Mesendoderm (in vitro differentiated cells): ENCODE measurements around the gene KCNC3.

ENCODE experiments used
- DNase-seq: peaks from one replicate; pipeline ENCODE4 v3.0.0; 2013
- H2AK5ac ChIP-seq: 2 replicates; pipeline ENCODE4 v1.6.1; 2013; ENCODE audit warnings: low read length, inconsistent platforms
- H2BK120ac ChIP-seq: 2 replicates; pipeline ENCODE4 v1.6.1; 2013; ENCODE audit warnings: low read depth, mild to moderate bottlenecking, low read length, moderate library complexity, mixed read lengths
- H2BK15ac ChIP-seq: replicated peaks from 2 replicates; pipeline ENCODE4 v1.6.1; 2013; ENCODE audit warnings: low read depth, mild to moderate bottlenecking, moderate library complexity
- H2BK5ac ChIP-seq: 2 replicates; pipeline ENCODE4 v1.6.1; 2013; ENCODE audit warnings: low read length, inconsistent platforms
- H3K18ac ChIP-seq: 2 replicates; pipeline ENCODE4 v1.6.1; 2013; ENCODE audit warnings: mild to moderate bottlenecking, low read length, mixed read lengths
- H3K23ac ChIP-seq: one replicate; pipeline ENCODE4 v1.6.1; 2013; ENCODE audit warnings: low read length
- H3K27ac ChIP-seq: 2 replicates; pipeline ENCODE4 v1.5.1; 2013; ENCODE audit warnings: low read depth, mild to moderate bottlenecking, inconsistent platforms, low read length, moderate library complexity
- H3K27me3 ChIP-seq: 2 replicates; pipeline ENCODE4 v1.6.1; 2013; ENCODE audit warnings: low read length, control low read depth, mild to moderate bottlenecking, inconsistent platforms; ENCODE audit not compliant: insufficient read depth, poor library complexity
- H3K36me3 ChIP-seq: 2 replicates; pipeline ENCODE4 v1.6.1; 2013; ENCODE audit warnings: low read length, inconsistent platforms; ENCODE audit not compliant: control insufficient read depth, insufficient read depth
- H3K4ac ChIP-seq: one replicate; pipeline ENCODE4 v1.6.1; 2013; ENCODE audit warnings: low read depth, mild to moderate bottlenecking, low read length, moderate library complexity
- H3K4me1 ChIP-seq: 2 replicates; pipeline ENCODE4 v1.6.1; 2013; ENCODE audit warnings: low read depth, low read length, inconsistent platforms; ENCODE audit not compliant: control insufficient read depth
- H3K4me2 ChIP-seq: 2 replicates; pipeline ENCODE4 v1.6.1; 2013; ENCODE audit warnings: low read length
- H3K4me3 ChIP-seq: 2 replicates; pipeline ENCODE4 v1.5.1; 2013; ENCODE audit warnings: mild to moderate bottlenecking, low read length
- H3K56ac ChIP-seq: one replicate; pipeline ENCODE4 v1.6.1; 2013; ENCODE audit warnings: low read length
- H3K79me1 ChIP-seq: 2 replicates; pipeline ENCODE4 v1.6.1; 2013; ENCODE audit warnings: low read length, inconsistent platforms
- H3K79me2 ChIP-seq: 2 replicates; pipeline ENCODE4 v1.6.1; 2013; ENCODE audit warnings: mild to moderate bottlenecking, low read length; ENCODE audit not compliant: control insufficient read depth, insufficient read depth
- H3K9ac ChIP-seq: 2 replicates; pipeline ENCODE4 v1.6.1; 2013; ENCODE audit warnings: low read length, inconsistent platforms
- H4K5ac ChIP-seq: one replicate; pipeline ENCODE4 v1.6.1; 2013; ENCODE audit warnings: low read length
- H4K8ac ChIP-seq: one replicate; pipeline ENCODE4 v1.6.1; 2013; ENCODE audit warnings: low read depth, mild to moderate bottlenecking, control low read depth, low read length, moderate library complexity
- WGBS: extraction: QIAGEN DNeasy Blood & Tissue Kit; methylation state at CpG from one replicate; pipeline ENCODE4 v1.1.7; 2013; ENCODE audit warnings: low lambda C conversion rate, missing lambda C conversion rate; ENCODE audit not compliant: insufficient coverage; ENCODE audit errors: extremely low coverage; 5-methylcytosine and 5-hydroxymethylcytosine counted together

The KCNC3 gene

DNA sequence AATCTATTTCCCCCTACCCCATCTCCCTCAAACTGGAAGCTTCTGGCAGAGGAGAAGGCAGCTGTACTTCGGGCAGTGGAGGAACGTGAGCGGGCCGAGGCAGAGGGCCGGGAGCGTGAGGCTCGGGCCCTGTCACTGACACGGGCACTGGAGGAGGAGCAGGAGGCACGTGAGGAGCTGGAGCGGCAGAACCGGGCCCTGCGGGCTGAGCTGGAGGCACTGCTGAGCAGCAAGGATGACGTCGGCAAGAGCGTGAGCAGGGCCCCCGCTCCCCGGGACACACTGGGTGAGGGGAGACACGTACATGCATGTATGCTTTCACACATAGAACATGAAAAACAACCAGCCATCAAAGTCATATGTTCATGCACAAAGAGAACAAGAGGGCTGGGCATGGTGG is 42.7 kb downstream of the KCNC3 start:
- H3K27me3 ChIP-seq = no peaks in the 10 kb centered on the region
- no peak overlapping the region for H2BK15ac ChIP-seq
- H2BK5ac ChIP-seq = no peak overlapping the region
- no peak overlapping the region for H2BK120ac ChIP-seq
- H3K4me3 ChIP-seq = no peak overlapping the region
- WGBS = no CpG with 5 or more reads among the region's 18 CpGs
- no peak overlapping the region for H3K4ac ChIP-seq
- H3K9ac ChIP-seq = no peak overlapping the region
- H3K4me2 ChIP-seq = no peak overlapping the region
- H3K56ac ChIP-seq = no peak overlapping the region
- H2AK5ac ChIP-seq = no peak overlapping the region
- no peaks in the 10 kb centered on the region for H3K36me3 ChIP-seq
- no peak overlapping the region for H4K8ac ChIP-seq
- no peak overlapping the region for H4K5ac ChIP-seq
- no peak overlapping the region for H3K27ac ChIP-seq
- H3K23ac ChIP-seq = no peak overlapping the region
- no peaks in the 10 kb centered on the region for H3K79me1 ChIP-seq
- no peaks in the 10 kb centered on the region for H3K4me1 ChIP-seq
- no peak for DNase-seq
- no peaks in the 10 kb centered on the region for H3K79me2 ChIP-seq
- H3K18ac ChIP-seq = no peak overlapping the region

DNA sequence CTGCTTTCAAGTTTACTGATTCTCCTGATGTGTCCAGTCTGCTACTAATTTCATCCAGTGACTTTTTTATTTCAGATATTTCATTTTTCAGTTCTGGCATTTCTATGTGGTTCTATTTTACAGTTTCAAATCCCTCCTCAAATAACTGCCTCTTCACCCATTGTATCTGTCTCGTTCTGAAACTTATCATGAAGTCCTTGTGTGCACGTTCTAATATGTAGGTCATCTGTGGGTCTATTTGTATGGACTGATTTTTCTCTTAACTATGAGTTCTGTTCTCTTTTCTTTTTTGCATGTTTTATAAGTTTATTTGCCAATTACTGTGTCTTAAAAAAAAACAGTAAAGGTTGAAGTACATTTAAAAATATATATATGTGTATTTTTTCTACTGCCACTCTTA is 43.3 kb downstream of the KCNC3 start:
- Histone ChIP-seq H3K4ac (no peak overlapping the region), H2AK5ac (no peak overlapping the region), H2BK5ac (no peak overlapping the region), H3K23ac (no peak overlapping the region), H3K9ac (no peak overlapping the region), H4K8ac (no peak overlapping the region), H3K27me3 (no peaks in the 10 kb centered on the region), H3K79me1 (no peaks in the 10 kb centered on the region), H3K36me3 (no peaks in the 10 kb centered on the region), H3K79me2 (no peaks in the 10 kb centered on the region), H3K56ac (no peak overlapping the region), H3K4me2 (no peak overlapping the region), H3K27ac (no peak overlapping the region), H2BK120ac (no peak overlapping the region), H4K5ac (no peak overlapping the region), H2BK15ac (no peak overlapping the region), H3K18ac (no peak overlapping the region), H3K4me1 (no peaks in the 10 kb centered on the region), H3K4me3 (no peak overlapping the region)
- no CpG with 5 or more reads among the region's 2 CpGs for WGBS
- no peak for DNase-seq

DNA sequence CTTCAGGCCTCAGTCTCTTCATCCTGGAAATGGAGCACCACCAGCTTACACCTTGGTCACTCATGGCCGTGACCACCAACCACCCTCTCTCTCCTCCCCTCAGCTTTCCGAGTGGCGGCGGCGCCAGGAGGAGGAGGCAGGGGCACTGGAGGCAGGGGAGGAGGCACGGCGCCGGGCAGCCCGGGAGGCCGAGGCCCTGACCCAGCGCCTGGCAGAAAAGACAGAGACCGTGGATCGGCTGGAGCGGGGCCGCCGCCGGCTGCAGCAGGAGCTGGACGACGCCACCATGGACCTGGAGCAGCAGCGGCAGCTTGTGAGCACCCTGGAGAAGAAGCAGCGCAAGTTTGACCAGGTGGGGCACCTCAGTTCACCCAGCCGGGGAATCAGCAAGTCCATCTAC is 47.7 kb downstream of the KCNC3 start:
- H2BK15ac ChIP-seq = no peak overlapping the region
- H3K56ac ChIP-seq = no peak overlapping the region
- no peak overlapping the region for H2BK5ac ChIP-seq
- no peak overlapping the region for H2BK120ac ChIP-seq
- no peak overlapping the region for H3K27ac ChIP-seq
- no peak overlapping the region for H3K18ac ChIP-seq
- no peaks in the 10 kb centered on the region for H3K27me3 ChIP-seq
- H3K79me2 ChIP-seq = no peaks in the 10 kb centered on the region
- H3K9ac ChIP-seq = no peak overlapping the region
- no peak overlapping the region for H4K8ac ChIP-seq
- H3K4me2 ChIP-seq = no peak overlapping the region
- H3K4me3 ChIP-seq = no peak overlapping the region
- H3K23ac ChIP-seq = no peak overlapping the region
- H3K4ac ChIP-seq = no peak overlapping the region
- no peaks in the 10 kb centered on the region for H3K36me3 ChIP-seq
- no peaks in the 10 kb centered on the region for H3K79me1 ChIP-seq
- DNase-seq = no peak
- H4K5ac ChIP-seq = no peak overlapping the region
- WGBS = no CpG with 5 or more reads among the region's 22 CpGs
- no peak overlapping the region for H2AK5ac ChIP-seq
- no peaks in the 10 kb centered on the region for H3K4me1 ChIP-seq

DNA sequence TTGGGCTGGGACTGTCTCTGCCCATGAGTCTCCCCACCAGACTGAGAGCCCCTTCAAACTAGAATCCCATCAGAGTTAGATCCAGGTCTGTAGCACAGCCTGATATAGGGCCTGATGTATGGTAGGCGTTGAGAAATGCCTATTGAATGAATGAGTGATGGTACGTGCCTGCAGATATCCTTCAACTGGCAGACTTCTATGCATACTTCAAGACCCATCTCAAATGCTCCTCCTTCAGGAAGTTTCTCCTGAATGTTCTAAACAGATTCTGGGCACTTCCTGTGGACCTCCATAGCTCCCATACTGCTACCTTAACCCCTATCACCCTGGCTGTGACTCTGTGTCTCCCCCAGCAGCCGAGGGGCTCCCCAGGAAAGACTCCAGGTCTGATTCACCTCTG is 48.2 kb downstream of the KCNC3 start:
- Histone ChIP-seq H3K4ac (no peak overlapping the region), H2BK15ac (no peak overlapping the region), H4K5ac (no peak overlapping the region), H4K8ac (no peak overlapping the region), H3K27ac (no peak overlapping the region), H3K36me3 (no peaks in the 10 kb centered on the region), H3K79me1 (no peaks in the 10 kb centered on the region), H3K79me2 (no peaks in the 10 kb centered on the region), H2AK5ac (no peak overlapping the region), H2BK5ac (no peak overlapping the region), H3K4me3 (no peak overlapping the region), H3K23ac (no peak overlapping the region), H3K18ac (no peak overlapping the region), H3K4me2 (no peak overlapping the region), H3K4me1 (no peaks in the 10 kb centered on the region), H3K56ac (no peak overlapping the region), H3K9ac (no peak overlapping the region), H2BK120ac (no peak overlapping the region), H3K27me3 (no peaks in the 10 kb centered on the region)
- DNase-seq = no peak
- WGBS = no CpG with 5 or more reads among the region's 3 CpGs

DNA sequence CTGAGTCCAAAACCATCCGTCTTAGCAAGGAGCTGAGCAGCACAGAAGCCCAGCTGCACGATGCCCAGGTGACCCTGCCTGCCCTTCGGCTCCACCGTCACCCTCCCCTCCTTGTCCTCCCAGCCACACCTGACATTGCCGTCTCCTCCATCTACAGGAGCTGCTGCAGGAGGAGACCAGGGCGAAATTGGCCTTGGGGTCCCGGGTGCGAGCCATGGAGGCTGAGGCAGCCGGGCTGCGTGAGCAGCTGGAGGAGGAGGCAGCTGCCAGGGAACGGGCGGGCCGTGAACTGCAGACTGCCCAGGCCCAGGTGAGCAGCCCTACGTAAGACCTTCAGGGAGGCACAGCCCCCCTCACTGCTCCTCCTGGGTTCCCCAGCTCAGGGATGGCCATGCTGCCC is 49.1 kb downstream of the KCNC3 start:
- Histone ChIP-seq H3K27me3 (no peaks in the 10 kb centered on the region), H3K79me2 (no peaks in the 10 kb centered on the region), H3K4me1 (no peaks in the 10 kb centered on the region), H4K5ac (no peak overlapping the region), H3K9ac (no peak overlapping the region), H3K27ac (no peak overlapping the region), H3K36me3 (no peaks in the 10 kb centered on the region), H2AK5ac (no peak overlapping the region), H3K23ac (no peak overlapping the region), H3K79me1 (no peaks in the 10 kb centered on the region), H4K8ac (no peak overlapping the region), H3K4me3 (no peak overlapping the region), H3K18ac (no peak overlapping the region), H2BK120ac (no peak overlapping the region), H3K56ac (no peak overlapping the region), H2BK15ac (no peak overlapping the region), H3K4me2 (no peak overlapping the region), H3K4ac (no peak overlapping the region), H2BK5ac (no peak overlapping the region)
- no CpG with 5 or more reads among the region's 14 CpGs for WGBS
- DNase-seq = no peak

DNA sequence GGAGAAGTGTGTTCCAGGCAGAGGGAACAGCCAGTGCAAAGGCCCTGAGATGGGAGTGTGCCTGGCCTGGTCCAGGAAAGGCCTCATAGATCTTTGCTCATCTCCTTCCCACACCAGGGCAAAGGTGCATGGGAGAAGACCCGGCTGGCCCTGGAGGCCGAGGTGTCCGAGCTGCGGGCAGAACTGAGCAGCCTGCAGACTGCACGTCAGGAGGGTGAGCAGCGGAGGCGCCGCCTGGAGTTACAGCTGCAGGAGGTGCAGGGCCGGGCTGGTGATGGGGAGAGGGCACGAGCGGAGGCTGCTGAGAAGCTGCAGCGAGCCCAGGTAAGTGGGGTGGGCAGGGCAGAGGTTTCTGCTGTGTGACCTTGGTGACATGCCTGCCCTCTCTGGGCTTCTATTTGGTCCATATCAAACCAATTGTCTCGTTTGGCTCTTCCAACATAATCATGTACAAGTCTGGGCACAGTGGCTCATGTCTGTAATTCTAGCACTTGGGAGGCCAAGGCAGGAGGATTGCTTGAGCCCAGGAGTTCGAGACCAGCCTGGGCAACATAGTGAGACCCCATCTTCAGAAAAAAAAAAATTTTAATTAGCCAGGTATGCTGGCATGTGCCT is 51.1 kb downstream of the KCNC3 start:
- Histone ChIP-seq H3K23ac (no peak overlapping the region), H2BK120ac (no peak overlapping the region), H3K36me3 (no peaks in the 10 kb centered on the region), H3K4ac (no peak overlapping the region), H3K79me1 (no peaks in the 10 kb centered on the region), H4K8ac (no peak overlapping the region), H4K5ac (no peak overlapping the region), H3K9ac (no peak overlapping the region), H2BK15ac (no peak overlapping the region), H2AK5ac (no peak overlapping the region), H2BK5ac (no peak overlapping the region), H3K4me3 (no peak overlapping the region), H3K18ac (no peak overlapping the region), H3K79me2 (no peaks in the 10 kb centered on the region), H3K56ac (no peak overlapping the region), H3K27ac (no peak overlapping the region), H3K4me2 (no peak overlapping the region), H3K27me3 (no peaks in the 10 kb centered on the region), H3K4me1 (no peaks in the 10 kb centered on the region)
- no CpG with 5 or more reads among the region's 14 CpGs for WGBS
- DNase-seq = no peak
